Measurements from ENCODE around the gene IP6K1. TPM values are rescaled to one million over a fixed set of nuclear protein-coding genes. Genes with fewer than 3 reads are reported as not detected.

Gene IP6K1
- total RNA-seq, 1 experiment from 2014 or later, result 30.3 TPM

- Histone ChIP-seq H3K27ac (no peak overlapping the region), H3K4me3 (no peak overlapping the region), H3K27me3 (no peaks in the 10 kb centered on the region), H3K36me3 (peaks cover 11% of the 10 kb centered on the region; the same call in 1 of the 2 replicates), H3K9me3 (replicated peaks) (no peaks in the 10 kb centered on the region), H3K4me1 (no peaks in the 10 kb centered on the region)
- no peak for DNase-seq
Measured at GRCh38 chr3:49729966-49730609, 56.3 kb downstream of the IP6K1 start.

GRCh38 chr3:49727924-49728361 lies 58.4 kb downstream of the IP6K1 start:
- Histone ChIP-seq H3K9me3 (replicated peaks) (no peaks in the 10 kb centered on the region), H3K36me3 (peaks cover 7% of the 10 kb centered on the region; the same call in 1 of the 2 replicates), H3K27ac (no peak overlapping the region), H3K4me3 (no peak overlapping the region), H3K4me1 (no peaks in the 10 kb centered on the region), H3K27me3 (no peaks in the 10 kb centered on the region)
- DNase-seq, result no peak

- H3K36me3 ChIP-seq, result peaks cover 7% of the 10 kb centered on the region; the same call in 1 of the 2 replicates
Measured at GRCh38 chr3:49727154-49727923, 59.0 kb downstream of the IP6K1 start.

GRCh38 chr3:49725906-49726681 lies 60.2 kb downstream of the IP6K1 start:
- no peak overlapping the region for H3K4me3 ChIP-seq
- H3K27ac ChIP-seq, result no peak overlapping the region
- DNase-seq, result no peak
- no peaks in the 10 kb centered on the region for H3K27me3 ChIP-seq
- H3K4me1 ChIP-seq, result no peaks in the 10 kb centered on the region
- H3K9me3 ChIP-seq (replicated peaks), result no peaks in the 10 kb centered on the region
- peaks cover 2% of the 10 kb centered on the region; the same call in 1 of the 2 replicates for H3K36me3 ChIP-seq

More at GRCh38 chr3:49727154-49727923, 59.0 kb downstream of the IP6K1 start:
- DNase-seq, result no peak
- H3K27me3 ChIP-seq, result no peaks in the 10 kb centered on the region
- no peaks in the 10 kb centered on the region for H3K4me1 ChIP-seq
- no peak overlapping the region for H3K4me3 ChIP-seq
- H3K27ac ChIP-seq, result no peak overlapping the region
- no peaks in the 10 kb centered on the region for H3K9me3 ChIP-seq (replicated peaks)

GRCh38 chr3:49724586-49724985 lies 61.8 kb downstream of the IP6K1 start:
- H3K4me3 ChIP-seq, result peak overlapping the region; percentile 77
- no peaks in the 10 kb centered on the region for H3K27me3 ChIP-seq
- no peaks in the 10 kb centered on the region for H3K4me1 ChIP-seq
- DNase-seq, result no peak
- peaks cover 4% of the 10 kb centered on the region; the same call in 1 of the 2 replicates for H3K36me3 ChIP-seq
- H3K9me3 ChIP-seq (replicated peaks), result no peaks in the 10 kb centered on the region
- peak overlapping the region; percentile 69 for H3K27ac ChIP-seq

- H3K9me3 ChIP-seq (replicated peaks), result no peaks in the 10 kb centered on the region
- no peaks in the 10 kb centered on the region for H3K27me3 ChIP-seq
- H3K4me3 ChIP-seq, result peak within 1 kb of the TSS; percentile 77
- peak; percentile 94 to 96 for DNase-seq
- peaks cover 9% of the 10 kb centered on the region; the same call in 1 of the 2 replicates for H3K36me3 ChIP-seq
- H3K4me1 ChIP-seq, result no peaks in the 10 kb centered on the region
- peak within 1 kb of the TSS; percentile 69 for H3K27ac ChIP-seq
Measured at GRCh38 chr3:49723628-49724551, 62.5 kb downstream of the IP6K1 start, which contains the start of gene GMPPB. TSS of gene GMPPB (minus strand) at chr3:49723951. CDS start at chr3:49723726, 225 bp downstream.

GRCh38 chr3:49723296-49723627 lies 63.1 kb downstream of the IP6K1 start:
- DNase-seq, result peak in 1 of 2 experiments; percentile 34
- peaks cover 10% of the 10 kb centered on the region; the same call in 1 of the 2 replicates for H3K36me3 ChIP-seq
- H3K4me3 ChIP-seq, result peak overlapping the region; percentile 77
- no peaks in the 10 kb centered on the region for H3K4me1 ChIP-seq
- no peaks in the 10 kb centered on the region for H3K27me3 ChIP-seq
- no peaks in the 10 kb centered on the region for H3K9me3 ChIP-seq (replicated peaks)
- H3K27ac ChIP-seq, result peak overlapping the region; percentile 69

GRCh38 chr3:49722896-49723295 lies 63.4 kb downstream of the IP6K1 start:
- Histone ChIP-seq H3K27ac (no peak overlapping the region), H3K4me1 (no peaks in the 10 kb centered on the region), H3K27me3 (no peaks in the 10 kb centered on the region), H3K4me3 (peak overlapping the region; percentile 77), H3K36me3 (peaks cover 10% of the 10 kb centered on the region; the same call in 1 of the 2 replicates), H3K9me3 (replicated peaks) (no peaks in the 10 kb centered on the region)
- no peak for DNase-seq

GRCh38 chr3:49721896-49722781 lies 64.2 kb downstream of the IP6K1 start:
- Histone ChIP-seq H3K4me1 (no peaks in the 10 kb centered on the region), H3K9me3 (replicated peaks) (no peaks in the 10 kb centered on the region), H3K27me3 (no peaks in the 10 kb centered on the region), H3K27ac (no peak overlapping the region), H3K4me3 (no peak overlapping the region), H3K36me3 (peaks cover 10% of the 10 kb centered on the region; the same call in 1 of the 2 replicates)
- no peak for DNase-seq

- no peak for DNase-seq
- Histone ChIP-seq H3K27ac (no peak overlapping the region), H3K4me1 (no peaks in the 10 kb centered on the region), H3K27me3 (no peaks in the 10 kb centered on the region), H3K4me3 (no peak overlapping the region), H3K9me3 (replicated peaks) (no peaks in the 10 kb centered on the region), H3K36me3 (peaks cover 10% of the 10 kb centered on the region; the same call in 1 of the 2 replicates)
Measured at GRCh38 chr3:49721596-49721895, 64.8 kb downstream of the IP6K1 start.

- Histone ChIP-seq H3K27me3 (no peaks in the 10 kb centered on the region), H3K4me1 (no peaks in the 10 kb centered on the region), H3K27ac (no peak overlapping the region), H3K36me3 (peaks cover 10% of the 10 kb centered on the region; the same call in 1 of the 2 replicates), H3K4me3 (no peak overlapping the region), H3K9me3 (replicated peaks) (no peaks in the 10 kb centered on the region)
- DNase-seq, result no peak
Measured at GRCh38 chr3:49720855-49721595, 65.3 kb downstream of the IP6K1 start.

- Histone ChIP-seq H3K27ac (no peak within 1 kb of the TSS), H3K27me3 (no peaks in the 10 kb centered on the region), H3K4me3 (no peak within 1 kb of the TSS), H3K4me1 (no peaks in the 10 kb centered on the region), H3K9me3 (replicated peaks) (no peaks in the 10 kb centered on the region), H3K36me3 (peaks cover 10% of the 10 kb centered on the region; the same call in 1 of the 2 replicates)
- no peak for DNase-seq
Measured at GRCh38 chr3:49719214-49719884, 67.0 kb downstream of the IP6K1 start, which contains the start of gene AMIGO3. TSS of gene AMIGO3 (minus strand) at chr3:49719684. CDS start at chr3:49719465, 219 bp downstream.

Measured in SJCRH30 (cell line).